Measurements from ENCODE around the gene CBLIF. TPM values are rescaled to one million over a fixed set of nuclear protein-coding genes. Genes with fewer than 3 reads are reported as not detected.

Gene CBLIF
- total and polyA plus RNA-seq, 3 experiments from 2014 or later = not detected

DNA sequence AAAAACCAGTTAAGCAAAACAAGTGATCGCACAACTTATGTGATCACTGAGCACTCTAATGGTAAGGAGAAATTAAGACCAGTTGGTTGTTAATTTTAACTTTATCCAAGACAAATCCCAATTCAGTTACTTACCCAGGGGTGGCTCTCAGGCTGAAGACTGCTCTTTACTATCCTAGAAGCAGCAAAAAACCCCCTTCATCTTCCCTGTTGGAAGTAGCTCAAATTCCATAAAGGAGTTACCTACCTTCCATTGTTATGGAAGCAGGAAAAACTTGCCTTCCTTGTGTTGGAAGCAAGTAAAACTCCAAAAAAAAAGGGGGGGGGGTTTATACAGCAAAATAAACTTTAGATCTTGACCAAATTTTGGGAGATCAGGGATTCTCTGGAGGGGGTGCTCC, 29.5 kb downstream of the CBLIF start:
- peaks cover 16 to 20% (median 16%) of the 10 kb centered on the region in 3 donors for H3K4me1 Mint-ChIP-seq
- H3K36me3 Mint-ChIP-seq = peaks cover 0 to 5% (median 0%) of the 10 kb centered on the region in 3 donors
- H3K36me3 ChIP-seq (ENCODE audit: insufficient read depth, low read length) = no peaks in the 10 kb centered on the region
- POLR2A ChIA-PET = no interaction called here
- DNase-seq = no peak
- no peaks in the 10 kb centered on the region for H3K9me3 ChIP-seq (ENCODE audit: low read length)
- peaks cover 6% of the 10 kb centered on the region for H3K4me1 ChIP-seq (ENCODE audit: insufficient read depth, low read length)
- H3K4me3 ChIP-seq (ENCODE audit: low read length) = no peak overlapping the region
- CTCF ChIA-PET = no interaction called here
- no peak overlapping the region for H3K4me3 Mint-ChIP-seq
- no peak overlapping the region for H3K27ac ChIP-seq (ENCODE audit: low read depth, low read length)
- H3K27me3 Mint-ChIP-seq = peaks cover 0 to 7% of the 10 kb centered on the region in 2 donors
- H3K27ac Mint-ChIP-seq = no peak overlapping the region
- no peaks in the 10 kb centered on the region for H3K27me3 ChIP-seq (ENCODE audit: insufficient read depth, low read length, poor library complexity, severe bottlenecking)
- H3K9me3 Mint-ChIP-seq = peaks cover 0 to 4% (median 0%) of the 10 kb centered on the region in 5 donors

DNA sequence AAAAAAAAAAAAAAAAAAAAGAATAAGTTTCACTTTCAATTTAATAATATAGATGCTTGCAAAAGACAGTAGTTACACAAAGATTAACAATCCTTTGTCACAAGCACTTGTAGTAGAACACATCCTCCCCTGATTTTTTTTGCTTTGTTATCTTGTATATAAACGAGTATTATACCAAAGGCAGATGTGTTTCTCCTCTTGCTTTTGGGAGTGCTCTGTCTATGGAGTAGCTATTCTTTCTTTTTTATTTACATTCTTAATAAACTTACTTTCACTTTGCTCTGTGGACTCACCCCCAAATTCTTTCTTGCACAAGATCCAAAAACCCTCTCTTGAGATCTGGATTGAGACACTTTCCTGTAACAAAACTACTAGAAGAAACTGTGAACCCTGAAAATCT, 31.3 kb downstream of the CBLIF start:
- Mint-ChIP-seq H3K9me3 (peaks cover 0 to 4% (median 0%) of the 10 kb centered on the region in 5 donors), H3K27me3 (peaks cover 0 to 7% of the 10 kb centered on the region in 2 donors), H3K4me3 (peak overlapping the region in 6 of 7 donors; percentile 24 to 65 (median 42)), H3K27ac (peak overlapping the region in 3 of 8 donors; percentile 13 to 52 (median 45)), H3K4me1 (peaks cover 27 to 34% (median 29%) of the 10 kb centered on the region in 3 donors), H3K36me3 (peaks cover 0 to 5% (median 5%) of the 10 kb centered on the region in 3 donors)
- CTCF ChIA-PET = interaction anchor here (1.0 kb wide), 1 partner anchor 9 kb away, joined by 3 read pairs; no protein-coding TSS in a partner anchor
- H3K4me3 ChIP-seq (ENCODE audit: low read length) = no peak overlapping the region
- no peaks in the 10 kb centered on the region for H3K36me3 ChIP-seq (ENCODE audit: insufficient read depth, low read length)
- peaks cover 16% of the 10 kb centered on the region for H3K4me1 ChIP-seq (ENCODE audit: insufficient read depth, low read length)
- DNase-seq = no peak
- H3K27me3 ChIP-seq (ENCODE audit: insufficient read depth, low read length, poor library complexity, severe bottlenecking) = no peaks in the 10 kb centered on the region
- POLR2A ChIA-PET = no interaction called here
- no peak overlapping the region for H3K27ac ChIP-seq (ENCODE audit: low read depth, low read length)
- H3K9me3 ChIP-seq (ENCODE audit: low read length) = no peaks in the 10 kb centered on the region

DNA sequence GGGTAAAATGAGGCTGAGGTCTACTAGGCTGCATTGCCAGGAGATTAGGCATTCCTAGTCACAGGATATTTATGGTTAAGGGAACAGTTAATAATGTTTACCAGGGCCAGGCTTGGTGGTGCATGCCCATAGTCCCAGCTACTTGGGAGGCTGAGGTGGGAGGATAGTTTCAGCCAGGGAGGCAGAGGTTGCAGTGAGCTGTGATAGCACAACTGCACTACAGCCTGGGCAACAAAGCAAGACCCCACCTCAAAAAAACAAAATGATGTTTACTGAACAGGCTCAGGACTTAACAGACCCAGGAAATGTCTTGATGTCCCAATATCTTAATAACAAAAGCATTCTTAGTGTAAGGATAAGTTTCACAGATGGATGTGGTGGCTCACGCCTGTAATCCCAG, 31.9 kb downstream of the CBLIF start:
- peaks cover 17% of the 10 kb centered on the region for H3K4me1 ChIP-seq (ENCODE audit: insufficient read depth, low read length)
- no peak overlapping the region for H3K27ac ChIP-seq (ENCODE audit: low read depth, low read length)
- Mint-ChIP-seq H3K27ac (no peak overlapping the region), H3K4me3 (peak overlapping the region in 1 of 7 donors; percentile 23), H3K9me3 (peaks cover 0 to 4% (median 0%) of the 10 kb centered on the region in 5 donors), H3K36me3 (peaks cover 0 to 10% (median 5%) of the 10 kb centered on the region in 3 donors), H3K4me1 (peaks cover 27 to 33% (median 30%) of the 10 kb centered on the region in 3 donors), H3K27me3 (peaks cover 0 to 7% of the 10 kb centered on the region in 2 donors)
- no peak overlapping the region for H3K4me3 ChIP-seq (ENCODE audit: low read length)
- ChIA-PET CTCF (interaction anchor here (1.0 kb wide), 1 partner anchor 10 kb away, joined by 3 read pairs; no protein-coding TSS in a partner anchor), POLR2A (no interaction called here)
- H3K9me3 ChIP-seq (ENCODE audit: low read length) = no peaks in the 10 kb centered on the region
- DNase-seq = no peak
- no peaks in the 10 kb centered on the region for H3K27me3 ChIP-seq (ENCODE audit: insufficient read depth, low read length, poor library complexity, severe bottlenecking)
- no peaks in the 10 kb centered on the region for H3K36me3 ChIP-seq (ENCODE audit: insufficient read depth, low read length)

GRCh38 chr11:59812220-59812619, 33.1 kb downstream of the CBLIF start:
- CTCF ChIA-PET = interaction anchor here (4.0 kb wide), 1 partner anchor 11 kb away, joined by 22 read pairs; no protein-coding TSS in a partner anchor
- Mint-ChIP-seq H3K9me3 (peaks cover 0 to 4% (median 0%) of the 10 kb centered on the region in 5 donors), H3K36me3 (peaks cover 0 to 18% (median 5%) of the 10 kb centered on the region in 3 donors), H3K27me3 (peaks cover 0 to 7% of the 10 kb centered on the region in 2 donors), H3K4me1 (peaks cover 26 to 33% (median 32%) of the 10 kb centered on the region in 3 donors), H3K27ac (peak overlapping the region in 2 of 8 donors; percentile 32 to 66), H3K4me3 (peak overlapping the region in 2 of 7 donors; percentile 13 to 60)
- POLR2A ChIA-PET = no interaction called here
- Histone ChIP-seq H3K9me3 (ENCODE audit: low read length) (no peaks in the 10 kb centered on the region), H3K4me1 (ENCODE audit: insufficient read depth, low read length) (peaks cover 17% of the 10 kb centered on the region), H3K27ac (ENCODE audit: low read depth, low read length) (no peak overlapping the region), H3K36me3 (ENCODE audit: insufficient read depth, low read length) (peaks cover 4% of the 10 kb centered on the region), H3K4me3 (ENCODE audit: low read length) (no peak overlapping the region), H3K27me3 (ENCODE audit: insufficient read depth, low read length, poor library complexity, severe bottlenecking) (no peaks in the 10 kb centered on the region)
- DNase-seq = no peak

- H3K27me3 ChIP-seq (ENCODE audit: insufficient read depth, low read length, poor library complexity, severe bottlenecking) = no peaks in the 10 kb centered on the region
- peaks cover 4% of the 10 kb centered on the region for H3K36me3 ChIP-seq (ENCODE audit: insufficient read depth, low read length)
- no peaks in the 10 kb centered on the region for H3K9me3 ChIP-seq (ENCODE audit: low read length)
- ChIA-PET POLR2A (no interaction called here), CTCF (interaction anchor here (0.8 to 4.0 kb wide), 5 partner anchors 10 to 57 kb away, joined by 3 to 48 read pairs (median 9); partner anchors contain the start of gene STX3)
- Mint-ChIP-seq H3K36me3 (peaks cover 5 to 30% (median 9%) of the 10 kb centered on the region in 3 donors), H3K27me3 (peaks cover 0 to 7% of the 10 kb centered on the region in 2 donors), H3K27ac (peak overlapping the region; percentile 84 to 96 (median 92)), H3K4me3 (peak overlapping the region; percentile 91 to 97 (median 93)), H3K9me3 (peaks cover 0 to 4% (median 0%) of the 10 kb centered on the region in 5 donors), H3K4me1 (peaks cover 26 to 33% (median 32%) of the 10 kb centered on the region in 3 donors)
- DNase-seq = no peak
- H3K27ac ChIP-seq (ENCODE audit: low read depth, low read length) = peak overlapping the region; percentile 80
- peaks cover 17% of the 10 kb centered on the region for H3K4me1 ChIP-seq (ENCODE audit: insufficient read depth, low read length)
- peak overlapping the region; percentile 94 for H3K4me3 ChIP-seq (ENCODE audit: low read length)
Observed at GRCh38 chr11:59810911-59811259, 34.4 kb downstream of the CBLIF start.

GRCh38 chr11:59810189-59810910, 34.9 kb downstream of the CBLIF start, which contains the start of gene MRPL16:
TSS of gene MRPL16 (minus strand) at chr11:59810778. CDS start at chr11:59810658, 120 bp downstream.
- peak within 1 kb of the TSS; percentile 94 for H3K4me3 ChIP-seq (ENCODE audit: low read length)
- H3K4me1 Mint-ChIP-seq = peaks cover 26 to 33% (median 32%) of the 10 kb centered on the region in 3 donors
- H3K9me3 ChIP-seq (ENCODE audit: low read length) = no peaks in the 10 kb centered on the region
- H3K27ac Mint-ChIP-seq = peak within 1 kb of the TSS; percentile 84 to 96 (median 92)
- peaks cover 5 to 35% (median 9%) of the 10 kb centered on the region in 3 donors for H3K36me3 Mint-ChIP-seq
- H3K4me3 Mint-ChIP-seq = peak within 1 kb of the TSS; percentile 91 to 97 (median 93)
- CTCF ChIA-PET = interaction anchor here (0.8 to 4.0 kb wide), 5 partner anchors 10 to 56 kb away, joined by 3 to 48 read pairs (median 9); partner anchors contain the start of gene STX3
- peaks cover 17% of the 10 kb centered on the region for H3K4me1 ChIP-seq (ENCODE audit: insufficient read depth, low read length)
- POLR2A ChIA-PET = interaction anchor here (1.6 kb wide), 1 partner anchor 55 kb away, joined by 6 read pairs; the partner anchor contains the start of gene STX3
- H3K9me3 Mint-ChIP-seq = peaks cover 0 to 4% (median 0%) of the 10 kb centered on the region in 5 donors
- DNase-seq = peak; percentile 81 to 93 (median 83)
- no peaks in the 10 kb centered on the region for H3K27me3 ChIP-seq (ENCODE audit: insufficient read depth, low read length, poor library complexity, severe bottlenecking)
- peaks cover 0 to 7% of the 10 kb centered on the region in 2 donors for H3K27me3 Mint-ChIP-seq
- peaks cover 4% of the 10 kb centered on the region for H3K36me3 ChIP-seq (ENCODE audit: insufficient read depth, low read length)
- H3K27ac ChIP-seq (ENCODE audit: low read depth, low read length) = peak within 1 kb of the TSS; percentile 80

GRCh38 chr11:59807047-59807610, 38.2 kb downstream of the CBLIF start:
- peak overlapping the region in 3 of 8 donors; percentile 39 to 78 (median 44) for H3K27ac Mint-ChIP-seq
- no peaks in the 10 kb centered on the region for H3K27me3 ChIP-seq (ENCODE audit: insufficient read depth, low read length, poor library complexity, severe bottlenecking)
- H3K36me3 ChIP-seq (ENCODE audit: insufficient read depth, low read length) = peaks cover 4% of the 10 kb centered on the region
- H3K4me3 Mint-ChIP-seq = peak overlapping the region in 2 of 7 donors; percentile 19 to 65
- peaks cover 21 to 28% (median 27%) of the 10 kb centered on the region in 3 donors for H3K4me1 Mint-ChIP-seq
- DNase-seq = no peak
- peaks cover 5 to 52% (median 9%) of the 10 kb centered on the region in 3 donors for H3K36me3 Mint-ChIP-seq
- peaks cover 0 to 4% (median 0%) of the 10 kb centered on the region in 5 donors for H3K9me3 Mint-ChIP-seq
- ChIA-PET CTCF (interaction anchor here (1.0 to 4.0 kb wide), 4 partner anchors 16 to 62 kb away, joined by 3 to 48 read pairs (median 3); partner anchors contain the start of gene STX3), POLR2A (no interaction called here)
- no peaks in the 10 kb centered on the region for H3K9me3 ChIP-seq (ENCODE audit: low read length)
- no peak overlapping the region for H3K27ac ChIP-seq (ENCODE audit: low read depth, low read length)
- no peak overlapping the region for H3K4me3 ChIP-seq (ENCODE audit: low read length)
- H3K4me1 ChIP-seq (ENCODE audit: insufficient read depth, low read length) = peaks cover 17% of the 10 kb centered on the region
- peaks cover 0 to 2% of the 10 kb centered on the region in 2 donors for H3K27me3 Mint-ChIP-seq
